Measurements from ENCODE around the gene CEP89.

The CEP89 gene

GRCh38 chr19:32924200-32924599 lies 47.6 kb downstream of the CEP89 start:
- H3K27ac Mint-ChIP-seq: no peak overlapping the region
- no peaks in the 10 kb centered on the region for H3K4me1 Mint-ChIP-seq (ENCODE audit: low read depth)
- H3K4me3 Mint-ChIP-seq: no peak overlapping the region
- H3K27me3 Mint-ChIP-seq: no peaks in the 10 kb centered on the region
- peaks cover 14% of the 10 kb centered on the region for H3K9me3 Mint-ChIP-seq
- intact Hi-C loops (cut with micrococcal nuclease): no loop called here
- peaks cover 75% of the 10 kb centered on the region for H3K36me3 Mint-ChIP-seq (ENCODE audit: low read depth)

- H3K27me3 Mint-ChIP-seq: no peaks in the 10 kb centered on the region
Measured at GRCh38 chr19:32921624-32922023, 50.1 kb downstream of the CEP89 start.

GRCh38 chr19:32919365-32919764 lies 52.4 kb downstream of the CEP89 start:
- intact Hi-C loops (cut with micrococcal nuclease): no loop called here
- Mint-ChIP-seq H3K36me3 (ENCODE audit: low read depth) (peaks cover 65% of the 10 kb centered on the region), H3K4me1 (ENCODE audit: low read depth) (no peaks in the 10 kb centered on the region), H3K9me3 (no peaks in the 10 kb centered on the region), H3K27me3 (no peaks in the 10 kb centered on the region), H3K4me3 (no peak overlapping the region), H3K27ac (no peak overlapping the region)

More at GRCh38 chr19:32921624-32922023, 50.1 kb downstream of the CEP89 start:
- Mint-ChIP-seq H3K36me3 (ENCODE audit: low read depth) (peaks cover 62% of the 10 kb centered on the region), H3K4me3 (no peak overlapping the region), H3K27ac (no peak overlapping the region), H3K9me3 (no peaks in the 10 kb centered on the region), H3K4me1 (ENCODE audit: low read depth) (no peaks in the 10 kb centered on the region)
- intact Hi-C loops (cut with micrococcal nuclease): no loop called here

- Mint-ChIP-seq H3K9me3 (no peaks in the 10 kb centered on the region), H3K27ac (no peak overlapping the region), H3K4me3 (no peak overlapping the region), H3K36me3 (ENCODE audit: low read depth) (peaks cover 49% of the 10 kb centered on the region), H3K4me1 (ENCODE audit: low read depth) (no peaks in the 10 kb centered on the region), H3K27me3 (no peaks in the 10 kb centered on the region)
- intact Hi-C loops (cut with micrococcal nuclease): no loop called here
Measured at GRCh38 chr19:32917616-32917996, 54.2 kb downstream of the CEP89 start.

GRCh38 chr19:32916969-32917615 lies 54.7 kb downstream of the CEP89 start:
- Mint-ChIP-seq H3K4me1 (ENCODE audit: low read depth) (no peaks in the 10 kb centered on the region), H3K9me3 (no peaks in the 10 kb centered on the region), H3K36me3 (ENCODE audit: low read depth) (peaks cover 44% of the 10 kb centered on the region), H3K27me3 (no peaks in the 10 kb centered on the region), H3K27ac (no peak overlapping the region), H3K4me3 (no peak overlapping the region)
- intact Hi-C loops (cut with micrococcal nuclease): no loop called here

- no peak overlapping the region for H3K4me3 Mint-ChIP-seq
Measured at GRCh38 chr19:32914879-32915660, 56.7 kb downstream of the CEP89 start.

GRCh38 chr19:32911467-32911866 lies 60.3 kb downstream of the CEP89 start:
- Mint-ChIP-seq H3K27me3 (no peaks in the 10 kb centered on the region), H3K4me3 (no peak overlapping the region), H3K27ac (no peak overlapping the region), H3K4me1 (ENCODE audit: low read depth) (peaks cover 5% of the 10 kb centered on the region), H3K9me3 (no peaks in the 10 kb centered on the region), H3K36me3 (ENCODE audit: low read depth) (peaks cover 37% of the 10 kb centered on the region)
- intact Hi-C loops (cut with micrococcal nuclease): no loop called here

More at GRCh38 chr19:32914879-32915660, 56.7 kb downstream of the CEP89 start:
- Mint-ChIP-seq H3K27me3 (no peaks in the 10 kb centered on the region), H3K36me3 (ENCODE audit: low read depth) (peaks cover 36% of the 10 kb centered on the region), H3K27ac (no peak overlapping the region), H3K9me3 (no peaks in the 10 kb centered on the region), H3K4me1 (ENCODE audit: low read depth) (no peaks in the 10 kb centered on the region)
- intact Hi-C loops (cut with micrococcal nuclease): no loop called here

- Mint-ChIP-seq H3K27ac (no peak overlapping the region), H3K27me3 (no peaks in the 10 kb centered on the region), H3K4me1 (ENCODE audit: low read depth) (peaks cover 5% of the 10 kb centered on the region), H3K4me3 (no peak overlapping the region), H3K36me3 (ENCODE audit: low read depth) (peaks cover 31% of the 10 kb centered on the region), H3K9me3 (no peaks in the 10 kb centered on the region)
- intact Hi-C loops (cut with micrococcal nuclease): no loop called here
Measured at GRCh38 chr19:32910874-32911273, 60.9 kb downstream of the CEP89 start.

- peaks cover 26% of the 10 kb centered on the region for H3K36me3 Mint-ChIP-seq (ENCODE audit: low read depth)
- no peaks in the 10 kb centered on the region for H3K27me3 Mint-ChIP-seq
- no peak overlapping the region for H3K27ac Mint-ChIP-seq
- H3K4me1 Mint-ChIP-seq (ENCODE audit: low read depth): peaks cover 5% of the 10 kb centered on the region
- intact Hi-C loops (cut with micrococcal nuclease): no loop called here
- H3K4me3 Mint-ChIP-seq: no peak overlapping the region
- no peaks in the 10 kb centered on the region for H3K9me3 Mint-ChIP-seq
Measured at GRCh38 chr19:32910094-32910493, 61.7 kb downstream of the CEP89 start.

GRCh38 chr19:32909257-32909656 lies 62.5 kb downstream of the CEP89 start:
- Mint-ChIP-seq H3K27me3 (no peaks in the 10 kb centered on the region), H3K4me3 (no peak overlapping the region), H3K36me3 (ENCODE audit: low read depth) (peaks cover 18% of the 10 kb centered on the region), H3K27ac (no peak overlapping the region), H3K4me1 (ENCODE audit: low read depth) (peaks cover 5% of the 10 kb centered on the region), H3K9me3 (no peaks in the 10 kb centered on the region)
- intact Hi-C loops (cut with micrococcal nuclease): no loop called here

- H3K4me3 Mint-ChIP-seq: no peak overlapping the region
- peaks cover 18% of the 10 kb centered on the region for H3K36me3 Mint-ChIP-seq (ENCODE audit: low read depth)
- no peaks in the 10 kb centered on the region for H3K9me3 Mint-ChIP-seq
- intact Hi-C loops (cut with micrococcal nuclease): no loop called here
- no peaks in the 10 kb centered on the region for H3K27me3 Mint-ChIP-seq
- peaks cover 5% of the 10 kb centered on the region for H3K4me1 Mint-ChIP-seq (ENCODE audit: low read depth)
- H3K27ac Mint-ChIP-seq: no peak overlapping the region
Measured at GRCh38 chr19:32908641-32909190, 63.0 kb downstream of the CEP89 start.

GRCh38 chr19:32902448-32902847 lies 69.3 kb downstream of the CEP89 start:
- intact Hi-C loops (cut with micrococcal nuclease): no loop called here
- H3K4me1 Mint-ChIP-seq (ENCODE audit: low read depth): no peaks in the 10 kb centered on the region
- no peaks in the 10 kb centered on the region for H3K9me3 Mint-ChIP-seq
- H3K27me3 Mint-ChIP-seq: no peaks in the 10 kb centered on the region
- H3K36me3 Mint-ChIP-seq (ENCODE audit: low read depth): peaks cover 12% of the 10 kb centered on the region
- no peak overlapping the region for H3K27ac Mint-ChIP-seq
- H3K4me3 Mint-ChIP-seq: no peak overlapping the region

- H3K4me3 Mint-ChIP-seq: no peak overlapping the region
- intact Hi-C loops (cut with micrococcal nuclease): no loop called here
- no peaks in the 10 kb centered on the region for H3K9me3 Mint-ChIP-seq
- H3K36me3 Mint-ChIP-seq (ENCODE audit: low read depth): peaks cover 16% of the 10 kb centered on the region
- H3K27ac Mint-ChIP-seq: no peak overlapping the region
- H3K4me1 Mint-ChIP-seq (ENCODE audit: low read depth): peaks cover 6% of the 10 kb centered on the region
- no peaks in the 10 kb centered on the region for H3K27me3 Mint-ChIP-seq
Measured at GRCh38 chr19:32901504-32902161, 70.1 kb downstream of the CEP89 start.
